OCI-M2 (cell line): ENCODE results near the gene IL13RA1.
"Not testable (repeated sequence)": the region's sequence is repeated elsewhere in the genome, so short reads cannot be mapped to it uniquely, and the experiment has no call there.

Source experiments
- DNase-seq: peaks from one replicate; lab custom pipeline; 2025; ENCODE audit not compliant: unreplicated experiment; lab: John Stamatoyannopoulos, UW

IL13RA1 gene

GRCh38 chrX:118726887-118727685 is at the start of gene IL13RA1:
Gene IL13RA1, plus strand, starts transcription at chrX:118727606. Its CDS starts 33 bp downstream, at chrX:118727639.
- no peak for DNase-seq

- no peak for DNase-seq
Measured at GRCh38 chrX:118679290-118679689, 48.1 kb upstream of the IL13RA1 start.

GRCh38 chrX:118682258-118683014 is 45.0 kb upstream of the IL13RA1 start:
- DNase-seq: no peak

GRCh38 chrX:118685393-118685792 is 42.0 kb upstream of the IL13RA1 start:
- no peak for DNase-seq

GRCh38 chrX:118688935-118689334 is 38.5 kb upstream of the IL13RA1 start:
- DNase-seq: no peak

GRCh38 chrX:118693843-118694242 is 33.6 kb upstream of the IL13RA1 start:
- no peak for DNase-seq

- no peak for DNase-seq
Measured at GRCh38 chrX:118694638-118695037, 32.8 kb upstream of the IL13RA1 start.

- no peak for DNase-seq
Measured at GRCh38 chrX:118698516-118699170, 28.8 kb upstream of the IL13RA1 start.

GRCh38 chrX:118702741-118703140 is 24.7 kb upstream of the IL13RA1 start:
- DNase-seq: no peak

GRCh38 chrX:118706681-118707080 is 20.7 kb upstream of the IL13RA1 start:
- no peak for DNase-seq

- no peak for DNase-seq
Measured at GRCh38 chrX:118714521-118714920, 12.9 kb upstream of the IL13RA1 start.

GRCh38 chrX:118715917-118716316 is 11.5 kb upstream of the IL13RA1 start:
- not testable (repeated sequence) for DNase-seq

GRCh38 chrX:118716833-118717232 is 10.6 kb upstream of the IL13RA1 start:
- DNase-seq: not testable (repeated sequence)

GRCh38 chrX:118717678-118718391 is 9.6 kb upstream of the IL13RA1 start:
- no peak for DNase-seq

GRCh38 chrX:118718737-118719136 is 8.7 kb upstream of the IL13RA1 start:
- DNase-seq: no peak

- no peak for DNase-seq
Measured at GRCh38 chrX:118720058-118720707, 7.2 kb upstream of the IL13RA1 start.

- DNase-seq: no peak
Measured at GRCh38 chrX:118723376-118723775, 4.0 kb upstream of the IL13RA1 start.

- DNase-seq: no peak
Measured at GRCh38 chrX:118724365-118724764, 3.0 kb upstream of the IL13RA1 start.

GRCh38 chrX:118724775-118725174 is 2.6 kb upstream of the IL13RA1 start:
- DNase-seq: no peak

GRCh38 chrX:118726396-118726795 is 1.0 kb upstream of the IL13RA1 start:
- no peak for DNase-seq
